Endometrial microvascular endothelial cells (primary cell): ENCODE results near the gene IFIT1B. TPM values are rescaled to one million over a fixed set of nuclear protein-coding genes. Genes with fewer than 3 reads are reported as not detected.

Experiments
- in situ Hi-C: cut with HindIII; loops from 2 replicates; pipeline ENCODE4 v1.10.0; 2017; ENCODE audit warnings: low sequenced_read_pairs, low pct_unique_long_range_greater_than_20kb; ENCODE audit errors: inconsistent ontology term
- total RNA-seq: library from RNA; depleted of rRNA; stranded (reverse); fragments of >200 nt; gene quantifications from one replicate; pipeline ENCODE4 v1.2.3, GENCODE V29; 2015; ENCODE audit errors: inconsistent ontology term

Gene IFIT1B
- total RNA-seq, 1 donor from 2014 or later: not detected

GRCh38 chr10:89399956-89400355 lies 22.1 kb downstream of the IFIT1B start:
- in situ Hi-C loops: loop anchor here (25.0 kb wide), 1 partner anchor 162 kb away; no protein-coding TSS in a partner anchor

GRCh38 chr10:89403043-89403442 lies 25.2 kb downstream of the IFIT1B start:
- in situ Hi-C loops: loop anchor here (25.0 kb wide), 1 partner anchor 159 kb away; no protein-coding TSS in a partner anchor

GRCh38 chr10:89404104-89405047 lies 26.5 kb downstream of the IFIT1B start:
- in situ Hi-C loops: loop anchor here (25.0 kb wide), 1 partner anchor 158 kb away; no protein-coding TSS in a partner anchor

- in situ Hi-C loops: loop anchor here (25.0 kb wide), 1 partner anchor 156 kb away; no protein-coding TSS in a partner anchor
Observed at GRCh38 chr10:89406178-89406577, 28.3 kb downstream of the IFIT1B start.

DNA sequence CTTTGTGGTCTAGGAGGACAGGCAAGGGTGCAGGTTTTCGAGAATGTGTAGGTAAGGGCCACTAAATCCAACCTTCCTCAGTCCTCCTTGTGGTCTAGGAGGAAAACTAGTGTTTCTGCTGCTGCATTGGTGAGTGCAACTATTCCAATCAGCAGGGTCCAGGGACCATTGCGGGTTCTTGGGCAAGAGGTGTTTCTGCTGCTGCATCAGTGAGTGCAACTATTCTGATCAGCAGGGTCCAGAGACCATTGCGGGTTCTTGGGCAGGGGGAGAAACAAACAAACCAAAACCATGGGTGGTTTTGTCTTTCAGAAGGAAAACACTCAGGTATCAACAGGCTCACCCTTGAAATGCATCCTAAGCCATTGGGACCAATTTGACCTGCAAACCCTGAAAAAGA lies 29.9 kb downstream of the IFIT1B start:
- in situ Hi-C loops: loop anchor here (25.0 kb wide), 1 partner anchor 155 kb away; no protein-coding TSS in a partner anchor

GRCh38 chr10:89409282-89409681 lies 31.4 kb downstream of the IFIT1B start:
- in situ Hi-C loops: loop anchor here (25.0 kb wide), 1 partner anchor 153 kb away; no protein-coding TSS in a partner anchor

DNA sequence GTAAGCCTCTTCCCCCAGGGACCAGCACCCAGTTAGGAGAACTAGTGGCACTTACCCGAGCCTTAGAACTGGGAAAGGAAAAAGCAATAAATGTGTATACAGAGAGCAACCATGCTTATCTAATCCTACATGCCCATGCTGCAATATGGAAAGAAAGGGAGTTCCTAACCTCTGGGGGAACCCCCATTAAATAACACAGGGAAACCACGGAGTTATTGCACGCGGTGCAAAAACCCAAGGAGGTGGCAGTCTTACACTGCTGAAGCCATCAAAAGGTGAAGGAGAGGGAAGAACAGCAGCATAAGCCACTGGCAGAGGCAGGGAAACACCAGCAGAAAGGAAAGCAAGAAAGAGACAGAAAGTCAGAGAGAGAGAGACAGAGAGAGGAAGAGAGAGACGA lies 32.7 kb downstream of the IFIT1B start:
- in situ Hi-C loops: loop anchor here (25.0 kb wide), 1 partner anchor 152 kb away; no protein-coding TSS in a partner anchor

GRCh38 chr10:89411135-89411534 lies 33.3 kb downstream of the IFIT1B start:
- in situ Hi-C loops: loop anchor here (25.0 kb wide), 1 partner anchor 151 kb away; no protein-coding TSS in a partner anchor

DNA sequence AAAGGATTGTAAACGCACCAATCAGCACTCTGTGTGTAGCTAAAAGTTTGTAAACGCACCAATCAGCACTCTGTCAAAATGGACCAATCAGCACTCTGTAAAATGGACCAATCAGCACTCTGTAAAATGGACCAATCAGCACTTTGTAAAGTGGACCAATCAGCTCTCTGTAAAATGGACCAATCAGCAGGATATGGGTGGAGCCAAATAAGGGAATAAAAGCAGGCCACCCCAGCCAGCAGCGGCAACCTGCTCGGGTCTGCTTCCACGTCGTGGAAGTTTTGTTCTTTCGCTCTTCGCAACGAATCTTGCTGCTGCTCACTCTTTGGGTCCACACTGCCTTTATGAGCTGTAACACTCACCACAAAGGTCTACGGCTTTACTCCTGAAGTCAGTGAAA lies 34.4 kb downstream of the IFIT1B start:
- in situ Hi-C loops: loop anchor here (25.0 kb wide), 1 partner anchor 150 kb away; no protein-coding TSS in a partner anchor

- in situ Hi-C loops: loop anchor here (25.0 kb wide), 1 partner anchor 149 kb away; no protein-coding TSS in a partner anchor
Observed at GRCh38 chr10:89413398-89413912, 35.6 kb downstream of the IFIT1B start.

DNA sequence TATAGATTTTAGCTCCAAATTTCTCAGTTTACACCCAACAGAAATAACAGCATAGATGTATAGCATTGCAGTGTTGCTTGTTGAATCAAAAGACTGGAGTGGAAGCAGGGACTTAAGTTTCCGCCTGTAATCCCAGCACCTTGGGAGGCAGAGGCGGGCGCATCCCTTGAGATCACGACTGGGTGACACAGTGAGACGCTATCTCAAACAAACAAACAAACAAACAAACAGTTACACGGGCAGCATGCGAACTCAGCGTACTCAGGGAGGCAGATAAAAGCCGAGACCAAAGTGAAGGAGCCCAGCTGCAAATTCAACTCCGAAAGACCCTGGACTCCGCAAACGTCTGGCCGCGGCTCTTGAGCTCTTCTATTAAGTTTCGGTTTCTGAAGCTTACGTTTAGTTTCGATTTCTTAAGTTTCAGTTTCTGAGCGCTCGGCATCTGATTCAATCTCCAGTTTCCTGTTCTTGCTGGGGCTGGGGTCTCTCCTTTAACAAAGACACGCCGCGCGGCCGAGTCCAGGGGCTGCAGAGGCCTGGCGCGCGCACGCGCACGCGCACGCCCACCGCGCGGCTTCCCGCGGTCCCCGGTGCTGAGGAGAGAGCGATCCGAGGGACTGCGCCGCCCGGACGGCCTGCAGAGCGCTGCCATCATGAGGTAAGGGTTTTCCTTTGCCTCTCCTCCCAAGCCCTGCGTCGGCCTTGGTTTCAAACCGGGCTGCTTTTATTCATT lies 36.5 kb downstream of the IFIT1B start, which contains the start of gene IFIT5:
TSS of gene IFIT5 (plus strand) at position 423 of the 733 bp plus-strand sequence. CDS start at position 654, 231 bp downstream.
- in situ Hi-C loops: loop anchor here (25.0 kb wide), 1 partner anchor 148 kb away; no protein-coding TSS in a partner anchor

GRCh38 chr10:89414879-89415821 lies 37.3 kb downstream of the IFIT1B start:
- in situ Hi-C loops: loop anchor here (25.0 kb wide), 1 partner anchor 147 kb away; no protein-coding TSS in a partner anchor

DNA sequence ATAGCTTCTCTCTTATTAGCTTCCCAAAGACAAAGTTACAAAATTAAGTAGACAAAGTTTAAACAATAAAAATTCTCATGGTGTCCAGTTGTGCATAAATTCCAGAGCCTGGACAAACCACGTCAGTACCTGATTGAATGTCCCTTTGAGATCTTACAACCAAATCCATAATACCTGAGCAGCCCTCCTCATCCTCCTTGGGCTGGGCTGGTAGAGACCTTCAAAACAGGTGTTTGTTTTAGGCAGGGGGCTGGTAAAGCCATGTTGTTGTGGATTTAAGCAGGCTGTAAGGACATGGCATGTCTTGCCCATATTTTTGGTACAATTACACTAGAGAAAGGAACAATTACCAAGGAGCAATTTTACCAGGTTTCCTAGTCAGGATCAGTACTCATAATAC lies 38.6 kb downstream of the IFIT1B start:
- in situ Hi-C loops: loop anchor here (25.0 kb wide), 1 partner anchor 146 kb away; no protein-coding TSS in a partner anchor

GRCh38 chr10:89419548-89419947 lies 41.7 kb downstream of the IFIT1B start:
- in situ Hi-C loops: loop anchor here (25.0 kb wide), 1 partner anchor 143 kb away; no protein-coding TSS in a partner anchor

- in situ Hi-C loops: loop anchor here (25.0 kb wide), 1 partner anchor 141 kb away; no protein-coding TSS in a partner anchor
Observed at GRCh38 chr10:89421018-89421476, 43.2 kb downstream of the IFIT1B start.

- in situ Hi-C loops: loop anchor here (25.0 kb wide), 1 partner anchor 137 kb away; no protein-coding TSS in a partner anchor
Observed at GRCh38 chr10:89425000-89425399, 47.1 kb downstream of the IFIT1B start.

- in situ Hi-C loops: no loop called here
Observed at GRCh38 chr10:89426230-89426868, 48.5 kb downstream of the IFIT1B start.
